ENCODE measurements around the gene ANKRD29.

DNA sequence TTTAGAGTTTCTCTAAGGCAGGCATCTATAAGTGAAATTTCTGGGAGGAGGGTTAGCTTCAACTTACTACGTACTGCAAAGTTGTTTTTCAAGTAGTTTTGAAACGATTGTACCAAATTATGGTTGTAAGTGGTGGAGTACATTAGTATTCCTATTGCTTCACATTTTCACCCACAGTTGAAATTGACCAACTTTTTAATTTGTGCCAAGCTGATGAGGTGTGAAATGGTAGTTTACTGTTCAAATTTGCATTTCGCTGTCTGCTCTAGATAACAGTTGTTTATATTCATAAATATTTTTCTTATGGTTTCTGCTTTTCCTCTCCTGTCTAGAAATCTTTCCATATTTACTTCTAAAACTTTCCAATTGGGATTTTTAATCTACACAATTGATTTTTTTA lies 95.0 kb downstream of the ANKRD29 start:
- TF ChIP-seq, protein P1, sequence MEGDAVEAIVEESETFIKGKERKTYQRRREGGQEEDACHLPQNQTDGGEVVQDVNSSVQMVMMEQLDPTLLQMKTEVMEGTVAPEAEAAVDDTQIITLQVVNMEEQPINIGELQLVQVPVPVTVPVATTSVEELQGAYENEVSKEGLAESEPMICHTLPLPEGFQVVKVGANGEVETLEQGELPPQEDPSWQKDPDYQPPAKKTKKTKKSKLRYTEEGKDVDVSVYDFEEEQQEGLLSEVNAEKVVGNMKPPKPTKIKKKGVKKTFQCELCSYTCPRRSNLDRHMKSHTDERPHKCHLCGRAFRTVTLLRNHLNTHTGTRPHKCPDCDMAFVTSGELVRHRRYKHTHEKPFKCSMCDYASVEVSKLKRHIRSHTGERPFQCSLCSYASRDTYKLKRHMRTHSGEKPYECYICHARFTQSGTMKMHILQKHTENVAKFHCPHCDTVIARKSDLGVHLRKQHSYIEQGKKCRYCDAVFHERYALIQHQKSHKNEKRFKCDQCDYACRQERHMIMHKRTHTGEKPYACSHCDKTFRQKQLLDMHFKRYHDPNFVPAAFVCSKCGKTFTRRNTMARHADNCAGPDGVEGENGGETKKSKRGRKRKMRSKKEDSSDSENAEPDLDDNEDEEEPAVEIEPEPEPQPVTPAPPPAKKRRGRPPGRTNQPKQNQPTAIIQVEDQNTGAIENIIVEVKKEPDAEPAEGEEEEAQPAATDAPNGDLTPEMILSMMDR (IDR thresholded peaks at IDR 0.05) = no peak
- no peak for TF ChIP-seq POLR2A (IDR thresholded peaks at IDR 0.05)
